Suppressor macrophage treated with lipopolysaccharide for 1 hour (primary cell): ENCODE results near the gene SELENOI.
"Not testable (repeated sequence)": the region's sequence is repeated elsewhere in the genome, so short reads cannot be mapped to it uniquely, and the experiment has no call there.

Experiments
- DNase-seq, 3 donors: peaks; one replicate each; pipeline ENCODE4 v3.0.0-alpha.2; 2020 to 2022

SELENOI gene

DNA sequence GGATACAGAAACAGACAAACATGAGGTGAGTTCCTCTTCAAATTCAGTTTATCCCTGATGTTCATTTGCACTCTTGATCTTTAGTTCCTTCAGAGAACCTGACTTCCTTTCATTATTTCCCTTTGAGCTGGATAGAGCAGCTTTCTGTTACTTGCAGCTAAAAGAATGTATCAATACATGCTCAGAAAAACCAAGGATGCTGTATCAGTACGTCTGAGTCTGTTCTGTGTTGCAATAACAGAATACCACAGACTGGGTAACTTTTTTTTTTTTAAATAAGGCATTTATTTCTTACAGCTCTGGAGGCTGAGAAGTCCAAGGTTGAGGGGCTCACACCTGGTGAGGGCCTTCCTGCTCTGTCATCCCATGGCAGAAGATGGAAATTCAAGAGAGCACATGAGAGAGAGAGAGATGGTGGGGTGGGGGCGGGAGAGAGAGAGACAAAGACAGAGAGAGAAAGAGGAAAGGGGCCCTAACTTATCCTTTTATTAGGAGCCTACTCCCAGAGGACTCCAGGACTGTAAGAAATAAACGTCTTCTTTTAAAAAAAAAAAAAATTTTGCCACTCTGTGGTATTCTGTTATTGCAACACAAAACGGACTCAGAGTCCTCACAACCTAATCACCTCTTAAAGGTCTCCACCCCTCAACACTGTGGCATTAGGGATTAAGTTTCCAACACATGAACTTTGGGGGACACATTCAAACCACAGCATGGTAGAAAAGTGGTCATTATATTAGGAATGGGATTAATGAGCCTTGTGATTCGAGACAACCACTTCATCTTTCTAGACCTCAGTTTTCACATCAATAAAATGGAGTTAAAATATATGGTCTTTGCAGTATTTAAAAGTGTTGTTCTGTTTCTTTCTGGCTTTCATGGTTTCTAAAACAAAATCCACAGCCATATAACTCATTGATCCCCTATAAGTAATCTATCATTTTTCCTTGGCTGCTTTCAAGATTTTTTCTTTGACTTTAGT lies 18.4 kb upstream of the SELENOI start:
- DNase-seq, result peak in 1 of 3 donors; percentile 27

DNA sequence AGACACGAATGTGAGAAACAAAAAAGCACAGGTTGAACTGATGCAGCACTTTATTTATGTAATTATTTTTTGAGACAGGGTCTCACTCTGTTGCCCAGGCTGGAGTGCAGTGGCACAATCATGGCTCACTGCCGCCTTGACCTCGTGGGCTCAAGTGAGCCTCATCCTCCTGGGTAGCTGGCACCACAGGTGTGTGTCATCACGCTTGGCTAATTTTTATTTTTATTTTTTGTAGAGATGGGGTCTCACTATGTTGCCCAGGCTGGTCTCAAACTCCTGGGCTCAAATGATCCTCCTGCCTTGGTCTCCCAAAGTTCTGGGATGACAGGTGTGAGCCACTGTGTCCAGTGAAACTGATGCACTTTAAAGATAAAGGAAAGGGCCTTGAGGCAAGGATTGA lies 16.9 kb upstream of the SELENOI start:
- not testable (repeated sequence) for DNase-seq

DNA sequence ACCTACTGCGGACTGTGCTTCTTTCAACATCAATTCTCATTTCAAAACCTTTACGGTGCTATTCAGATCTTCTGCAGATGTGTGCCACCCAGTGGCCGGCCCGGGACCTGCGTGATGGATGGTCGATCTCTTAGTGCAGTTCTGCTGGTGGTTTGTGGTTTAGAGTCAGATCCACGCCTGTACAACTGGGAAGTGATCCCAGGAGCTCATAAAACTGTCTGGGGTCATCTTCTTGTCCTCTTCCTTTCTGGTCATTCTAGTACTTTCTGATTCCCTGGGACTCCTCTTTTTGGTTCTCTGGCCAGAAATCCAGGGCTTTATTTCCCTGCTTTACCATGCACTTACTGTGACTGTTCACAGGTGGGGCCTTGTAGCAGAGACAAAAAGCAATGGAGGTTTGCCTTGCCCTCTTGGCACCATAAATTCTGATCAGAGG lies 15.8 kb upstream of the SELENOI start:
- DNase-seq, result peak; percentile 88 to 91 (median 91)

DNA sequence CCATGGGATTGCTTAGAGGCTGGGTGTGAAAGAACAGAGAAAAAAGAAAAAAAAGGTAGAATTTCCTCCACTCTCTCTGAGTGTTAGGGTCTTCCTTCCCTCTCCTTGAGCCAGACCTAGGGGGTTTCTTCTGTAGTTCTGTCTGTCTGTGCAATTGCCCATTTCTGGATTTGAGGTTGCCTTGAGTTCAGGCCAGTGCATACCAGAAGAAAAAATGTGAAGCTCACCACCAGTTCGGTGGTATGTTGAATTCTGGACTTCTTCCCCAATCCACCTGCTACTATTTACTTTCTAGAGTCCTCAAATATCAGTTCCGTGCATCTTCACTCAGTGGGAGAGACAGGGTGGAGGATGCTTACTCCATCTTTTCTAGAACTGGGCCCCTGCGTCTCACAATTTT lies 15.3 kb upstream of the SELENOI start:
- DNase-seq, result no peak

DNA sequence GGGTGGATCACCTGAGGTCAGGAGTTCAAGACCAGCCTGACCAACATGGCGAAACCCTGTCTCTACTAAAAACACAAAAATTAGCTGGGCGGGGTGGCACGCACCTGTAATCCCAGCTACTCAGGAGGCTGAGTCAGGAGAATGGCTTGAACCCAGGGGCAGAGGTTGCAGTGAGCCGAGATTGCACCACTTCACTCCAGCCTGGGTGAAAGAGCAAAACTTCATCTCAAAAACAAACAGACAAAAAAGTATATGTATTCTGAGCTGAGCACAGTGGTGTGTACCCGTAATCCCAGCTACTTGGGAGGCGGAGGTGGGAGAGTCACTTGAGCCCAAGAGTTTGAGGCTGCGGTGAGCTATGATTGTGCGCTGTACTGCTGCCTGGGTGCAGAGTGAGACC lies 14.6 kb upstream of the SELENOI start:
- not testable (repeated sequence) for DNase-seq

DNA sequence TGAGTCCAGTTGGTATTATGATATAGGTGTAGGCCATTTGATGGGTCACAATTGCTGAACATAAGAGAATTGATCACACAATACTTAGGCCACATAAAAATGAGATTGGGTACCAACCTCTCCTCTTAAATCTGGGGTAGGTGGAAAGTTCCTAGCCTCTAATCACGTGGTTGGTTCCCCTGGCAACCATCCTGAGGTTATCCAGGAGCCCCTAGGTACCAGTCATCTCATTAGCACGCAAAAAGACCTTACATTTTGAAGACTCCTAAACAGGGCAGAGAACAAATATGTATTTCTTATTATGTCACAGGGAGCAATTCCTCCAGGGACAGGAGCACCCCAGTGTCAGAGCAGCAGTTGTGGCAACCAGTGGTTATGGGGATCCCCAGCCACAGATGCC lies 12.7 kb upstream of the SELENOI start:
- DNase-seq, result no peak

DNA sequence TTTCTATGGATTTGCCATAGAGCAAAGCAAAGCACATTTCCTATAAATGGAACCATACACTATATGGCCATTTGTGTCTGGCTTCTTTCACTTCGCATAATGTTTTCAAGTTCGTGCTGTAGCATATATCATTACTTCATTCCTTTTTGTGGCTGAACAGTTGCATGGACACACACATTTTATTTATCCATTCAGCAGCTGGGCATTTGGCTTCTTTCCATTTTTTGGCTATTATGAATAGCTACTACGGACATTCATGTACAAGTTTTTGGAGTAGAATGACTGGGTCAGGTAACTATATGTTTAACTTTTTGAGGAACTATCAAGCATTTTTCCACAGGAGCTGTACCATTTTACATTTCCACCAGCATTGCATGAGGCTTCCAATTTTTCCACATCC lies 10.7 kb upstream of the SELENOI start:
- DNase-seq, result no peak

DNA sequence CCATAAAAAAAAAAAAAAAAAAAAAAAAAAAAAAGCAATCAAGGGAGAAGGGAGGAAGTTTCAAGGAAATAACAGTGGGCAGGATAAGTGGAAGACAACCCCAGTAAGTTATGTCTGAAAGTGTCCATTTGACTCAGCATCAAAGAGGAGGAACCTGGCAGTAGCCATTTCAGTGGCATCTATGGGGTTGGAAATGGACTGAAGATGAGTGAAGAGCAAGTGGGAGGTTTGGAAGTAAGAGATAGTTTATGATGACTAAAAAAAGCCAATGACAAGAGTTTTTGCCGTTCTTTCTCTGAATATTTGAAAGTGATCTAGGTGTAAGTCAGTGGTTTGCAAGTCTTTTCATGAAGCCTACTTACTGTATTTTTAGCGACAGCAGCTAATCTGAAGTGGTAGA lies 9.2 kb upstream of the SELENOI start:
- DNase-seq, result no peak

DNA sequence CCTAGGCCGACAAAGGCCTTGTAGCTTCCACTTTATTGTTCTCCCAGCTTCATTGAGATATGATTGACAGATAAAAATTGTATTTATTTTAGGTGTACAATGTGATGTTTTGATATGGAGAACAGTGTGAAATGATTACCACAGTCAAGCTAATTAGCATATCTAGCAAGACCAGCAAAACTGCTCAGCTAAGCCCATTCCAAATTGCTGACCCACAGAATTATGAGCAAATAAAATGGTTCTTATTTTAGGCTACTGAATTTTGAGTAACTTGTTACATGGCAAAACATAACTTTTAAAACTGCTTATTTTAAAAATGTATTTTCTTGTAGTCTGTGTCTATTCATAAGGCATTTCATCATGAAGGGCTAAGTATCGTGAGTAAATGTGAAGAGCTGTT lies 8.6 kb upstream of the SELENOI start:
- DNase-seq, result no peak

DNA sequence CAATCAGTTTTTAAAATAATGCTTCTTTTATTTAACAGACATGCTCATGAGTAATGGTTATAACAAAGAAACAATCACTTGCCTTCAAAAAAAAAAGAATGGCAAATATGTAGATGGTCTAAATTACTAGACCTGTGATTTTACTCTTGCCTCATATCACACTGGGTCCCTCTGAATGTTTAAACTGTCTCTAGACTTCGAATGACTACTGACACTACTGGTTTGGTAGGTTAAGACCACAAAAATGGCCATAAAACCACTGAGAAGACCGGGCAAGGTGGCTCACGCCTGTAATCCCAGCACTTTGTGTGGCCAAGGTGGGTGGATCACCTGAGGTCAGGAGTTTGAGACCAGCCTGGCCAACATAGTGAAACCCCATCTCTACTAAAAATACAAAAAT lies 5.1 kb upstream of the SELENOI start:
- DNase-seq, result no peak

DNA sequence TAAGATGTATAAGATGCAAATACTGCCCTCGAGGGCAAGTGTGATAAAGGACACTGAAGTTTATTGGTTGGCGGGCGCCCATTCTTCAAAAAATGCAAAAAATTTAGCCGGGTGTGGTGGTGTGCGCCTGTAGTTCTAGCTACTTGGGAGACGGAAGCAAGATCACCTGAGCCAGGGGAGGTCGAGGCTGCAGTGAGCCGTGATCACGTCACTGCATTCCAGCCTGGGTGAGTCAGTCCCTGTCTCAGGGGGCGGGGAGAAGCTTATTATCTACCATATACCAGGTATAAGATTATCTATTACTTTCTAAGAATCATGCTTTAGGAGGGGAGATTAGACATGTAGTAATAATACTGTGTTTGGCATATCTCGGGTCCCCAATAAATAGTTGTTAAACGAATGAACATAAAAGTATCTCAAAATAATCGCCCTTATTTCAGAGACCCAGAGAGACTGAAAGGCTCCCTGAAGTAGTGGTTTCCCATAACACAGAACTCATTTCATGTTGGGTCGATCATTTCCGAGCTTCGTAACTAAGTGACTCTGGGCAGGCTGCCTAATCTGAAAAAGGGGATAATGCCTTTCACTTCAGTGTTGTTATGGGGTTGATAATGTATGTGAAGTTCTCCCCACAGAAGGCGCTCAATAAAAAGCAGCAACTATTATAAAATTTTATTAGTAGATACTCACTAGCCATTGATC lies 1.2 kb upstream of the SELENOI start:
- DNase-seq, result no peak

DNA sequence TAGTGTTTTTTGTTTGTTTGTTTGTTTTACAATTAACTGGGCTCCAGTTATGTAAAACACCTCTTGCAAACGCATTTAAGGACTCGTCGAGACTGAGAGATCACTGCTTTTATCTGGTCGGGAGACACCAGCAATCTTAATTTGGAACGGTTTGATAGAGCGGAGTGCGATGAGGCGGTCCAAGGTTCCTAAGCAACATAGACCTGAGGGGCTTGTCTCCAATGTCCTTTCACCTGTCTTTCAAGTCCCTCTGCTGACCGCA lies 729 bp upstream of the SELENOI start:
- no peak for DNase-seq

DNA sequence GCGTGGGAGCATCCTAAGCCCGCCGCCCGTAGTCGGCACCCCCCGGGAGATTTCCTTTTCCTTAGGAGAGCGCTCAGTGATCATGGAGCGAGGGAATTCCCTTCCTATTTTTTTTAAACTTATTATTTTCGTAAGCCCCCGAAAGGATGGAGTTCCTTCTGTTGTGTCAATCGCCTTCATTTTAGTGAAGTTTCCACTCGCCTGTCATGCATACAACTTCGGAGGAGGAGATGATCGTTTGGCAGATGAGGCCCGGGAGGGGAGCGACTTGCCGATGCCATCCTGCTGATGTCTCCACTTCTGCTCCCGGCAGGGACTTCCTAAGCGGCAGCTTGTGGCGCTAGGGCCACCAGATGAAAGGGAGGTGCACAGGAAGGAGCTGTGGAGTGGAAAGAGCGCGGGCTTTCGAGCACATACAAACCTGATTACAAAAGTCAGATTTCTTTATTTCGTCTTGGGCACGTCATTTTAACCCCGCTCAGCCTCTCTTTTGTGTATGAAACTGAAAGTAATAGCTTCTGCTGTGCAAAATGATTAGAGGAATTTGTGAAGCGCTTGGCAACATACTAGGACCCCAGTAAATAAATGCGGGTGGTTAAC lies 611 bp downstream of the SELENOI start, which contains the start of gene ADGRF3:
TSS of gene ADGRF3 (minus strand) at position 336 of the 600 bp plus-strand sequence. CDS start 555 bp downstream, outside the sequence.
- DNase-seq, result peak; percentile 68 to 77 (median 71)

DNA sequence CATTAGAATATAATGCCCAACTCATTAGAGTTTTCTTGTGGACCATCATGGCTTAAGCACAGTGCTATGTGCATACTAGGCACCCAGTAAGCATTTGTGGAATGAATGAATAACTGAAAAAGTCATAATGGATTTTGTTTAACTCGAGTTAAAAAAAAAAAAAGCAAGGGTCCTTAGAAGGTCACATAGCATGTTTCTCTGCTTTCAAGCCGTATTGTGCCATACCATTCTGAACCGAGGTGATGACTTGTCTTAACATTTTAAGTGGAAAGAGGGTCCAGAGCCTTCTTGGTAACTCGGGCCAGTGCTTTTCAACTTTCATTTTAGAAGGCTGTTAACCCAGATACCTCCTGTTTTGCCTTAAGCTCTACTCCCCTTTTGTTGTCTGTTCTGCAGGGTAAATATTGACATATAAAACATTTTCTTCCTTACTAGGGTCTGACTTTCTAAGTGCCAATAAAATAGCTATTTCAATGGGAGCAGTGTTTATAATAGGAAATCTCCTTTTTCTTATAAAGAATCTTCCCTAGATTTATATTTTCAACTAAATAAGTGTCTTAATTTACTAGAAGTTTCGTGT lies 1.4 kb downstream of the SELENOI start:
- no peak for DNase-seq

DNA sequence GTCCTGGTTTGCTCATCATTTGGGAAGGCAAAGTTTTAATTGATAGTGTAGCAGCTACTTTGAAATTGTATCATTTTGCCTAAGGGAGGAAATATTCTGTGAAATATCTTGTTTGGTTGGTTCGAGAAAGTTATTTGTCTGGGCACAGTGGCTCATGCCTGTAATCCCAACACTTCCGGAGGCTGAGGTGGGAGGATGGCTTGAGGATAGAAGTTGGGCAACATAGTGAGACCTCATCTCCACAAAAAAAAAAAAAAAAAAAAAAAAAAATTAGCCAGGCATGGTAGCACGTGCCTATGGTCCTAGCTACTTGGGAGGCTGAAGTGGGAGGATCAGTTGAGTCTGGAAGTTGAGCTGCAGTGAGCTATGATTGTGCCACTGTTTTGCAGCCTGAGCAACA lies 3.7 kb downstream of the SELENOI start:
- no peak for DNase-seq

DNA sequence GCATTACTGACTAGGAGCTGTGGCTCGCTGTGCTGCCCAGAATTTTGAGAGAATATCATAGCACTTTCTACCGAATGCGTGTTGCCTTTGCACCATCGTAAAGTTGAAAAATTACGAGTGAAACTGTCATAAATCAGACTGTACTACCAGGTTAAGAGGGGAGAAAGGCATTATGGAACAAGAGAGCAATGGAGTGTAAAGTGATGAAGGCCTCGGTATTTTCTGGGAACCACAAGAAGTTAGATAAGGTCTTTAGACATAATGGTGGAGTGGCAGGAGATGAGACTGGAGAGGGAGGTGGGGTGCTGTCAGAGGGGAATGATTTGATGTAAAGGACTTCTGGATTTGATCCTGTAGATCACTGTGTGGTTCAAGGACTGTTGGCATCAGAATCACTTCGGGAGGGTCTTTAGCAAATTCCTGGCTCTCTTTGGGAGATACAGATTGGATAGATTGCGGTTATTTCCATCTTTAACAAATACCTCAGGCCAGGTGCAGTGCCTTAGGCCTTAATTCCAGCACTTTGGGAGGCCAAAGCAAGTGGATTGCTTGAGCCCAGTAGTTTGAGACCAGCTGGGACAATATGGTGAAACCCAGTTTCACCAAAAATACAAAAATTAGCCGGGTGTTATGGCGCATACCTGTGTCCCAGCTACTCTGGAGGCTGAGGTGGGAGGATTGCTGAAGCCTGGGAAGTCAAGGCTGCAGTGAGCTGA lies 5.6 kb downstream of the SELENOI start:
- no peak for DNase-seq

DNA sequence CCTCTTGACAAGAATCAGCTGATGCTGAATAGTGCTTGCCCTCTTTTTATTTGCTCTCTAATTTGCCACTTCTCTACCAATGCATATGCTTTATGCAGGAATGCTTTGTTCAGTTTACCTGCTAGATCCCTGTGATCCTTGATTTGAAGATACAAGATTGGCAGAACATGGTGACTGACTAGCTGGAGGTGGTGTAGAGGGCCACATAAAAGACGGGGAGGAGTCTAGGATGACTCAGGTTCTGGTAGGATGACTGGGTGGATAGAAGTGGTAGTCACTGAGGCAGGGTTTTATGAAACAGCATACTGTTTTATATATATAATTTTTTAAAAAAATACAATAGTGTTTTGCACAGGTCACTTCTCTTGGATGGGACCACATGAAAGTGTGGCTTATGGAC lies 6.9 kb downstream of the SELENOI start:
- peak; percentile 58 to 71 (median 62) for DNase-seq

DNA sequence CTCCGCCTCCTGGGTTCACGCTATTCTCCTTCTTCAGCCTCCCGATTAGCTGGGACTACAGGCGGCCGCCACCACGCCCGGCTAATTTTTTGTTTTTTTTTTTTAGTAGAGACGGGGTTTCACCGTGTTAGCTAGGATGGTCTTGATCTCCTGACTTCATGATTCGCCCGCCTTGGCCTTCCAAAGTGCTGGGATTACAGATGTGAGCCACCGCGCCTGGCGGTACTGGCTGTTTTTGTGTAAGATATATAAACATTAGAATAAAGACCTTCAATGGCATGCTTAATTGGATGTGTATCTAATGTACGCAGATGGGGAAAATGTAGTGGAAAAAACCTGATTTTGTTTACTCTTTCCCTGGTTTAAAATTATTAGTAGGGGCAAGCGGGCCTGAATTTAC lies 8.5 kb downstream of the SELENOI start:
- not testable (repeated sequence) for DNase-seq

DNA sequence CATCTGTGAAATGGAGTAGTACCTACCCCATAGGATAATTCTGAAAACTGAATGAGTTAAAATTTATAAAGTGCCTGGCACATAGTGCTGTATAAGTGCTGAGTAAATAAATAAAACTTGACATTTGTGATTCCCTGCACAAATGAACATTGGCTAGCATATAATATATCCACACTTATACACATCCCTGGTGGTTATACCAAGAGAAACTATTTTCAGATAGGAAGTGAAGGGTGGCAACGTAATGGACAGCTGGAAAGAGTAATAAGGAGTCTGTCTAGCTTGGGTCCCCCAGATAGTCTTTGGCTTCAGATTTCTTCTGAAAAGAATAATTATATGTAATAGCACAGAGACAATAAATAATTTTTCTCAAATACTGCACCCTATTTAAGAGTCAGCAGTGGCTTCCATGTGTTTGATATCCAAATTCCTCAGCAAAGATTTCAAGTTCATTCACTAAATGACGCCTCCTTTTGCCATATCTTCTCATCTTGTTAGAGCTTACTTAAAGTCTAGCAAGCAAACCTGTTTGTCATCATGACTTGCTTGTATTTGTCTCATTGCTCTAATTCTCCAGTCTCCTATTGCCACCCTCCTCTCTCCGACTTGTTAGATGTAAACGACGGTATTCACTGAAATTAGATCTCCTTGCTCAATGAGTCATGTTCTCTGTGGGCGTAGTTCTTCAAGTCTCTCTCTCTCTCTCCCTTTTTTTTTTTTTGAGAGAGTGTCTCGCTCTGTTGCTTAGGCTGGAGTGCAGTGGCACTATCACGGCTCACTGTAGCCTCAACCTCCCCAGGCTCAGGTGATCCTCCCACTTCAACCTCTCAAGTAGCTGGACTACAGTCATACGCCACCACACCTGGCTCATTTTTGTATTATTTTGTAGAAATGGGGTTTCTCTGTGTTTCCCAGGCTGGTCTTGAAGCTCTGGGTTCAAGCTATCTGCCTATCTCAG lies 9.4 kb downstream of the SELENOI start:
- DNase-seq, result peak; percentile 60 to 65 (median 62)

DNA sequence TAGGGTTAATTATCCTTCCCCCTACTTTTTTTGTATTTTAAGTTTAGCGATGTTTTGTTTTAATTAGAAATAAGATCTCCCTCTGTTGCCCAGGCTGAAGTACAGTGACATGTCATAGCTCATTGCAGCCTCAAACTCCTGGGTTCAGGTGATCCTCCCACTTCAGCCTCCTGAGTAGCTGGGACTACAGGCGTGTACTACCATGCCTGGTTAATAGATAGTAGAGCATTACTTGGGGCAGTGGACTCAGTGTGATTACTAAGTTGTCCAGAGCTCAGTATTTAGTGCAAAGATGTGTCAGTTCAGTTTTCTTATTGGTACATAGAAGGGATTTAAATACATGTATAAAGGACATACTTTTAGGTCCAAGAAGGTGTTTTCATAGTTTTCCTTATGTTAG lies 10.2 kb downstream of the SELENOI start:
- no peak for DNase-seq

DNA sequence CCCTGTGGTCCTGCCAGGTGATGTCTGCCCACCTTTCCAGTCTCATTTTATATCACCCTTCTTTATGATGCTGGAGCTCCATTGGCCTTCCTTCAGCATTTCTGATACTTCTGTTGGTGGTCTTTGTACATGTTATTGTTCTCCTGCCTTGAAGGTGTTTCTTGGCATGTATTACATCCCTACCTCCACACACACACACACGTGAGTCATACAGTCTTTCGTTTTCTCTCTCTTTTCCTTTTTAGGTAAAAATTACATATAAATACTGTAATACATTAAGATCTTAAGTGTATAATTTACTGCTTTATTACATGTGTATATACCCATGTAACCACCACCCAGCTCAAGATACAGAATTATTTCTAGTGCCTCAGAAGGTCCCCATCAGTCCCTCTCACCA lies 10.8 kb downstream of the SELENOI start:
- DNase-seq, result no peak
